Endometrium (tissue), 2 donors: ENCODE measurements around the gene PATL2.
"Not testable (repeated sequence)": the region's sequence is repeated elsewhere in the genome, so short reads cannot be mapped to it uniquely, and the experiment has no call there.

Source experiments
- FAIRE-seq: peaks from 2 replicates; lab custom pipeline; 2012; peaks lifted over from hg19 to GRCh38; lab: Jason Lieb, UNC
- donor health status: control.
- donor health status: control.

PATL2 gene

GRCh38 chr15:44719293-44719999 lies 8.3 kb upstream of the PATL2 start:
- no peak for FAIRE-seq

GRCh38 chr15:44718927-44719292 lies 7.8 kb upstream of the PATL2 start:
- no peak for FAIRE-seq

- FAIRE-seq, result no peak
Observed at GRCh38 chr15:44718180-44718926, 7.2 kb upstream of the PATL2 start.

GRCh38 chr15:44716983-44717602 lies 6.0 kb upstream of the PATL2 start:
- FAIRE-seq, result no peak

- no peak for FAIRE-seq
Observed at GRCh38 chr15:44715797-44716334, 4.7 kb upstream of the PATL2 start.

GRCh38 chr15:44715142-44715796 lies 4.1 kb upstream of the PATL2 start:
- FAIRE-seq, result no peak

GRCh38 chr15:44713006-44713966 lies 2.2 kb upstream of the PATL2 start:
- no peak for FAIRE-seq

GRCh38 chr15:44712346-44713005 lies 1.4 kb upstream of the PATL2 start:
- no peak for FAIRE-seq

GRCh38 chr15:44711743-44712345 lies 721 bp upstream of the PATL2 start:
- FAIRE-seq, result no peak

GRCh38 chr15:44710236-44711095 lies 657 bp downstream of the PATL2 start:
- no peak for FAIRE-seq

GRCh38 chr15:44706946-44707636 lies 4.0 kb downstream of the PATL2 start:
- no peak for FAIRE-seq

- no peak for FAIRE-seq
Observed at GRCh38 chr15:44706401-44706800, 4.7 kb downstream of the PATL2 start.

GRCh38 chr15:44705986-44706385 lies 5.1 kb downstream of the PATL2 start:
- FAIRE-seq, result no peak

- FAIRE-seq, result not testable (repeated sequence)
Observed at GRCh38 chr15:44700676-44701075, 10.4 kb downstream of the PATL2 start.

- FAIRE-seq, result no peak
Observed at GRCh38 chr15:44698641-44699040, 12.5 kb downstream of the PATL2 start.

- FAIRE-seq, result no peak
Observed at GRCh38 chr15:44697014-44697413, 14.1 kb downstream of the PATL2 start.

GRCh38 chr15:44695294-44695693 lies 15.8 kb downstream of the PATL2 start:
- FAIRE-seq, result no peak

- FAIRE-seq, result no peak
Observed at GRCh38 chr15:44694416-44694815, 16.7 kb downstream of the PATL2 start.

- no peak for FAIRE-seq
Observed at GRCh38 chr15:44692659-44693058, 18.5 kb downstream of the PATL2 start.
